Retinal pigment epithelial cell (primary cell): ENCODE data around the gene ARHGAP32.

Source experiments
- DNase-seq: peaks from one replicate; pipeline ENCODE4 v3.0.0-alpha.2; 2010; ENCODE audit warnings: low read depth
- H3K4me3 ChIP-seq: 2 replicates; pipeline ENCODE4 v1.5.1; 2011; ENCODE audit warnings: mild to moderate bottlenecking, low read length, control low read depth, moderate library complexity
- CTCF ChIP-seq: conservative IDR thresholded peaks from 2 replicates; pipeline ENCODE4 v1.5.1; 2011; ENCODE audit warnings: low read depth, low read length, control low read depth, inconsistent platforms

The ARHGAP32 gene

DNA sequence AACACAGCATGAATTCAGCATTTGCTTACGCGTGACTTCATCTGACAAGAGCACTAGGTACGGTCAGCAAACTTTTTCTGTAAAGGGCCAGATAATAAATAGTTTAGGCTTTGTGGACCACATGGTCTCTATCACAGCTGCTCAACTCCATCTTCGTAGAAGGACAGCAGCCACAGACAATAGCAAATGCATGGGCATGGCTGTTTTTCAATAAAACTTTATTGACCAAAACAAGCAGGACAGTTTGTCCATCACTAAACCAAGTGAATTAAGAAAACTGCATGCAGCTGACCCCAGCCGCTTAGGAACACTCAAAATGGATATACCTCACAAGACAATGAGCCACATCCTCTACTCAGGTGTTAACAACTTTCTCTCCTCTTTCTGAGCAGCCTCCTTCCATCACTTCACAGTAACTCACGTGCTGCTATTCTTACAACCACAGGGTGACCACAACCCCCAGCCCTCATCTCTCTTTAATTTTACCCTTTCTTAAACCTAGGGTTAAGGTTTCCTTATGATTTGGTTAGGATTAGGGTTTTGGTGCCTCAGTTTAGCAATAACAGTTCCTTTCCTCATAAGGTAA lies 22.7 kb upstream of the ARHGAP32 start:
- H3K4me3 ChIP-seq = no peak overlapping the region
- DNase-seq = no peak
- TF ChIP-seq CTCF = no peak

DNA sequence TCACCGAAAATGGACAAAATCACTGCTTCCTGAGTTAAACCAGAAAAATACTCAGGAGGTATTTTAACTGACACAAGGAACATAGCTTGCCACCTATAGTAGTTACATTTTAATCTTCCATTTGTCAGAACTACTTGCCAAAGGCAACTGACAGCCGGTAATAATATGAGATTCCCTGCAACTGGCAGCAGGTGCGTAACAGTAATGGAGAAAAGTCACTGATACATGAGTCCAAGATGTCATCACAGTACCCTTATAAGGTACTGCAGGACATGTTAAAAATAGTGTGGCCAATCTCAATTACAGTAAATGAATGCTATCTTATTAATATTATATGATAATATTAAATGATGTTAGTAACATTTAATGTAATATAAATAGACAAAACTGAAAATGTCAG lies 21.1 kb upstream of the ARHGAP32 start:
- H3K4me3 ChIP-seq = no peak overlapping the region
- no peak for TF ChIP-seq CTCF
- DNase-seq = no peak

DNA sequence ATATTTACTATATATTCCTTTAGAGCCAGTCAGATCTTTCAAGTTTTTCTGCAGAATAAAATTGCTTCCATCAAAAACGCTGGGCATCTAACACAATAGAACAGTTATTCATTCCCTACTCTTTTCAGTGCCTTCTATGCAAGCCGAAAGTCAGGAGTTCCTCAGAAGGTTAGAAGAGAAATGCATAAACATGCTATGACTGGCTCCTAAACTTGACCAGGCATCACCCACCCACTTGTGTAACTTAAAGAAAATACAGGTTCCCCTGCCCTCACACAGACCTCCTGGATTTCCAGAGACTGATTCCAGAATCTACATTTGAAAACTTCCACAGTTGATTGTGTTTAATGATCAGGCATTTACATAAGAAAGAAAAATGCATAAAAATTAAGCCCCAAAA lies 19.3 kb upstream of the ARHGAP32 start:
- no peak for TF ChIP-seq CTCF
- no peak overlapping the region for H3K4me3 ChIP-seq

GRCh38 chr11:129210831-129211181 lies 18.7 kb upstream of the ARHGAP32 start:
- DNase-seq = no peak
- H3K4me3 ChIP-seq = no peak overlapping the region
- no peak for TF ChIP-seq CTCF

More for the DNA sequence above, 19.3 kb upstream of the ARHGAP32 start:
- no peak for DNase-seq

DNA sequence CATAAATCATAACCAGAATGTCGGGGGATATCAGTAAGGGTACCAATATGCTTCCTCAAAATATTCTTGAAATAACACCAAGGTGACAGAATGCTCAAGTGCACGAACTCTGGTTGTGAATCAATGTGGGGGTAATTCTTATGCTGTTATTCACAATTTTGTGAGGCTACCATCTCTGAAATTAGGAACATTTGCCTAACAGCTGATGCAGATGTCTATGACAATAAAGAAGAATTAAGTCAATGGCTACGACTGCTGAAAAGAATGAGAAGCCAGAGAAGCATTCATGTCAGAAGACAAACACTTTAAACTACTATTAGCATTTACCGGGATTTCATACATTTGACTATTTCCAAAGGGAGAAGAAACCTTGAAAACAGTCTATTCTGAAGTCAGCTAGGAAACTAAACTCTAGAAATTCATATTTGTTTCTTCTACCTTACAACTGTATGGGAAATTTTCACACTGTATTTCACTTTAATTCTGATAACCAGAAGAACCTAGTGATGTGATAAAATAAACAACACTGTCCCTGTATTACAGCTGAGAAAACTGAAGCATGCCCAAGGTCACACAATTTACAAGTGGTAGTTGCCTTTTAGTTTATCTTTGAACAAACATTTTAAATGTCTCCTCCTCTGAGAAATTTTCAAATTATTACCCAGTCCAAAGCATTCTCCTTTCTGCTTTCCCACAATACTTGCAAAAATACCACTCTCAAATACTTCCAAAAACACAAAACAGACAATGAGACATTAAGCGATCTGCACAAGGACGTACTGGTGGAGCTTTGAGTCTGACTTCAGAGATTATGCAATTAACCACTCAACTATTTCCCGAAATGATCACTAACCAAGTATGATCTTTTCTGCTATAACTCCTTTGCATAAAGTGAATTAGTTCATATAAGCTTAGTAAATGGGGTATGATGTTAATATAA lies 18.0 kb upstream of the ARHGAP32 start:
- DNase-seq = no peak
- no peak overlapping the region for H3K4me3 ChIP-seq
- TF ChIP-seq CTCF = no peak

- DNase-seq = no peak
- no peak for TF ChIP-seq CTCF
- no peak overlapping the region for H3K4me3 ChIP-seq
Observed at GRCh38 chr11:129208863-129209262, 16.7 kb upstream of the ARHGAP32 start.

DNA sequence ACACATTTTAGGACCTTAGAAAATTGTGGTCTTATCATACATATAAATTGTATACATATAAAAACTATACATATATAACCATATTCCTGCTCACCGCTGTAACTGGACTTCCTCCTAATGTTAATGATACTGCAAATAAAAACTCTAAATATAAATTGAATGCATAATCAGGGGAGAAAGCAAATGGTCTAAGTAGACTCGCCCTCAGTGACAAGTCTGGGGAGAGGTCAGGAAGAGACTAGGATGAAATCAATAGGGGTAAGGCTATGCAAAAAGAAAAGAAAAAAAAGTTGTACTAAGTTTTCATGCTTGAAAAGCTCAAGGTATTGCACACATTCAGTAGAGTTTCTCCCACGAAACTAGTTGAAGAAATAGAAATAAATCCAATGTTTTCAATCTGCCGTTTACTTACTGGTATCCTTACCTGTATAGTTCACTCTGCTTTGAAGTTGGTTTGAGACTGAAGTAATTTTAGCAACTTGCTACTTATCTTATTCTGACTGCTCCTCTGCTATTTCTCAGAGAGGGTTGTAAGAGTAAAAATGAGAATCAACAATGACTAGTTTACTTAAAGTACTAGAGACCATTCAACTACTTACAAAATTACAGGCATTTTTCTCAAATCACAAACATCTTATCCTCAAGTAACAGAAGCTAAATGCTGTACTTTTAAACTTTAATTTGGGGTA lies 12.2 kb upstream of the ARHGAP32 start:
- no peak for TF ChIP-seq CTCF
- H3K4me3 ChIP-seq = no peak overlapping the region
- DNase-seq = no peak
